Common myeloid progenitor, CD34-positive (primary cell): ENCODE results near the gene CDH4.

Source experiments
- CTCF ChIA-PET: fragments of 350-600 bp; sonication (Branson Sonifier 250); formaldehyde crosslinking; loops from one replicate; lab custom pipeline; 2021; ENCODE audit warnings: antibody characterized with exemption; lab: Charles Lee
- POLR2A ChIA-PET: fragments of 350-600 bp; sonication (Branson Sonifier 250); formaldehyde crosslinking; loops from one replicate; lab custom pipeline; 2021; ENCODE audit warnings: antibody characterized with exemption; lab: Charles Lee
- DNase-seq, 3 donors: peaks; one replicate each; pipeline versions ENCODE4 v3.0.0 to v3.0.0-alpha.2; 2013
- H3K27ac ChIP-seq, 2 experiments: 1 replicate in 1 of 2; 2 replicates in 1 of 2; pipeline ENCODE4 v1.7.0; 2013; ENCODE audit warnings: inconsistent platforms in 2 of 2, low read length in 2 of 2, mild to moderate bottlenecking in 2 of 2, low read depth in 1 of 2, moderate library complexity in 1 of 2; ENCODE audit not compliant: severe bottlenecking in 2 of 2, insufficient read depth in 1 of 2, poor library complexity in 1 of 2
- H3K27me3 ChIP-seq, 5 experiments: replicated peaks in 2 of 5; 1 replicate in 3 of 5; 2 replicates in 2 of 5; pipeline versions ENCODE4 v1.6.1 to v1.7.0; 2013; ENCODE audit warnings: low read length in 4 of 5, mild to moderate bottlenecking in 2 of 5, moderate library complexity in 2 of 5, inconsistent platforms in 1 of 5; ENCODE audit not compliant: insufficient read depth in 5 of 5, control insufficient read depth in 4 of 5
- H3K36me3 ChIP-seq, 4 experiments: 1 replicate in 2 of 4; 2 replicates in 2 of 4; pipeline versions ENCODE4 v1.6.1 to v1.7.0; 2013; ENCODE audit warnings: low read length in 3 of 4, control low read depth in 1 of 4, mild to moderate bottlenecking in 1 of 4; ENCODE audit not compliant: control insufficient read depth in 4 of 4, insufficient read depth in 4 of 4
- H3K4me1 ChIP-seq, 4 experiments: 1 replicate in 3 of 4; 2 replicates in 1 of 4; pipeline versions ENCODE4 v1.6.1 to v1.7.1; 2013; ENCODE audit warnings: low read length in 3 of 4, mild to moderate bottlenecking in 3 of 4, control low read depth in 1 of 4, inconsistent platforms in 1 of 4, moderate library complexity in 1 of 4; ENCODE audit not compliant: control insufficient read depth in 4 of 4, insufficient read depth in 4 of 4; ENCODE audit errors: control extremely low read depth in 1 of 4
- H3K4me3 ChIP-seq, 7 experiments: 1 replicate in 4 of 7; 2 replicates in 3 of 7; pipeline versions ENCODE4 v1.5.1 to v1.7.0; 2013; ENCODE audit warnings: mild to moderate bottlenecking in 7 of 7, low read length in 6 of 7, moderate library complexity in 6 of 7, inconsistent platforms in 2 of 7, low read depth in 2 of 7, control low read depth in 1 of 7; ENCODE audit not compliant: insufficient read depth in 4 of 7, control insufficient read depth in 1 of 7; ENCODE audit errors: extremely low read depth in 1 of 7
- H3K9me3 ChIP-seq, 5 experiments: 1 replicate in 4 of 5; 2 replicates in 1 of 5; pipeline versions ENCODE4 v1.6.1 to v1.7.1; 2013; ENCODE audit warnings: low read length in 4 of 5, mild to moderate bottlenecking in 2 of 5, inconsistent platforms in 1 of 5, low read depth in 1 of 5, moderate library complexity in 1 of 5; ENCODE audit not compliant: control insufficient read depth in 4 of 5, insufficient read depth in 2 of 5; ENCODE audit errors: control extremely low read depth in 1 of 5
- WGBS: methylation state at CpG from one replicate; pipeline ENCODE4 v1.1.5; 2013; ENCODE audit not compliant: insufficient coverage; 5-methylcytosine and 5-hydroxymethylcytosine counted together

The CDH4 gene

GRCh38 chr20:61790116-61790827, 538.2 kb downstream of the CDH4 start:
- no peaks in the 10 kb centered on the region for H3K4me1 ChIP-seq
- CTCF ChIA-PET, result no interaction called here
- H3K27ac ChIP-seq, result no peak overlapping the region
- no peaks in the 10 kb centered on the region for H3K36me3 ChIP-seq
- 97% methylated on average over 2 of the region's 2 CpGs for WGBS
- POLR2A ChIA-PET, result no interaction called here
- H3K9me3 ChIP-seq, result peaks cover 0 to 23% (median 0%) of the 10 kb centered on the region in 5 experiments
- no peaks in the 10 kb centered on the region for H3K27me3 ChIP-seq
- no peak for DNase-seq
- no peak overlapping the region for H3K4me3 ChIP-seq

- H3K9me3 ChIP-seq, result peaks cover 0 to 18% (median 0%) of the 10 kb centered on the region in 5 experiments
- CTCF ChIA-PET, result no interaction called here
- H3K27ac ChIP-seq, result no peak overlapping the region
- no peak overlapping the region for H3K4me3 ChIP-seq
- POLR2A ChIA-PET, result no interaction called here
- H3K27me3 ChIP-seq, result no peaks in the 10 kb centered on the region
- no peaks in the 10 kb centered on the region for H3K36me3 ChIP-seq
- WGBS, result 90% methylated on average over 3 of the region's 6 CpGs
- H3K4me1 ChIP-seq, result no peaks in the 10 kb centered on the region
- DNase-seq, result no peak
These were observed 539.9 kb downstream of the CDH4 start for GRCh38 chr20:61791995-61792394.

- Histone ChIP-seq H3K27ac (no peak overlapping the region), H3K4me1 (no peaks in the 10 kb centered on the region), H3K4me3 (no peak overlapping the region), H3K27me3 (no peaks in the 10 kb centered on the region), H3K36me3 (no peaks in the 10 kb centered on the region), H3K9me3 (peaks cover 0 to 10% (median 0%) of the 10 kb centered on the region in 5 experiments)
- POLR2A ChIA-PET, result no interaction called here
- CTCF ChIA-PET, result no interaction called here
- no peak for DNase-seq
- WGBS, result 89% methylated on average over 10 of the region's 15 CpGs
These were observed 543.9 kb downstream of the CDH4 start for GRCh38 chr20:61795669-61796630.

- H3K4me1 ChIP-seq, result no peaks in the 10 kb centered on the region
- ChIA-PET CTCF (no interaction called here), POLR2A (no interaction called here)
- no peak overlapping the region for H3K4me3 ChIP-seq
- peaks cover 0 to 10% (median 0%) of the 10 kb centered on the region in 5 experiments for H3K9me3 ChIP-seq
- no peaks in the 10 kb centered on the region for H3K36me3 ChIP-seq
- DNase-seq, result no peak
- H3K27ac ChIP-seq, result no peak overlapping the region
- WGBS, result 62% methylated on average over 9 of the region's 11 CpGs
- peaks cover 0 to 1% (median 0%) of the 10 kb centered on the region in 5 experiments for H3K27me3 ChIP-seq
These were observed 544.7 kb downstream of the CDH4 start for GRCh38 chr20:61796738-61797137.

GRCh38 chr20:61797200-61797599, 545.1 kb downstream of the CDH4 start:
- 71% methylated on average over 6 of the region's 7 CpGs for WGBS

GRCh38 chr20:61797971-61798411, 545.9 kb downstream of the CDH4 start:
- Histone ChIP-seq H3K4me1 (peaks cover 0 to 2% (median 0%) of the 10 kb centered on the region in 4 experiments), H3K36me3 (no peaks in the 10 kb centered on the region), H3K27me3 (peaks cover 0 to 13% (median 0%) of the 10 kb centered on the region in 5 experiments), H3K9me3 (peaks cover 0 to 10% (median 0%) of the 10 kb centered on the region in 5 experiments), H3K27ac (no peak overlapping the region), H3K4me3 (no peak overlapping the region)
- CTCF ChIA-PET, result no interaction called here
- 84% methylated on average over 15 of the region's 25 CpGs for WGBS
- POLR2A ChIA-PET, result no interaction called here
- no peak for DNase-seq

More at GRCh38 chr20:61797200-61797599, 545.1 kb downstream of the CDH4 start:
- Histone ChIP-seq H3K27me3 (peaks cover 0 to 6% (median 0%) of the 10 kb centered on the region in 5 experiments), H3K9me3 (peaks cover 0 to 10% (median 0%) of the 10 kb centered on the region in 5 experiments), H3K27ac (no peak overlapping the region), H3K4me3 (no peak overlapping the region), H3K4me1 (no peaks in the 10 kb centered on the region), H3K36me3 (no peaks in the 10 kb centered on the region)
- POLR2A ChIA-PET, result no interaction called here
- CTCF ChIA-PET, result interaction anchor here (0.8 kb wide), 1 partner anchor 25 kb away, joined by 3 read pairs; no protein-coding TSS in a partner anchor
- DNase-seq, result peak in 1 of 3 donors; percentile 15
